Gastroesophageal sphincter (tissue), 3 donors: ENCODE data around the gene PCDHGA1.

Experiments used
- CTCF ChIP-seq, 4 experiments: fragments of 200-600 bp in 2 of 4; fragments of 450-650 bp in 2 of 4; sonication (generic) in 1 of 4; IDR thresholded peaks; one replicate each; pipeline ENCODE4 v1.5.1; 2017 to 2019; ENCODE audit warnings: antibody characterized with exemption in 4 of 4, mild to moderate bottlenecking in 2 of 4, moderate library complexity in 2 of 4
- POLR2A ChIP-seq, 2 donors: fragments of 450-650 bp; IDR thresholded peaks; one replicate each; pipeline ENCODE4 v1.6.1; 2017; ENCODE audit warnings: antibody characterized with exemption in 2 of 2, mild to moderate bottlenecking in 2 of 2, moderate library complexity in 1 of 2

DNA sequence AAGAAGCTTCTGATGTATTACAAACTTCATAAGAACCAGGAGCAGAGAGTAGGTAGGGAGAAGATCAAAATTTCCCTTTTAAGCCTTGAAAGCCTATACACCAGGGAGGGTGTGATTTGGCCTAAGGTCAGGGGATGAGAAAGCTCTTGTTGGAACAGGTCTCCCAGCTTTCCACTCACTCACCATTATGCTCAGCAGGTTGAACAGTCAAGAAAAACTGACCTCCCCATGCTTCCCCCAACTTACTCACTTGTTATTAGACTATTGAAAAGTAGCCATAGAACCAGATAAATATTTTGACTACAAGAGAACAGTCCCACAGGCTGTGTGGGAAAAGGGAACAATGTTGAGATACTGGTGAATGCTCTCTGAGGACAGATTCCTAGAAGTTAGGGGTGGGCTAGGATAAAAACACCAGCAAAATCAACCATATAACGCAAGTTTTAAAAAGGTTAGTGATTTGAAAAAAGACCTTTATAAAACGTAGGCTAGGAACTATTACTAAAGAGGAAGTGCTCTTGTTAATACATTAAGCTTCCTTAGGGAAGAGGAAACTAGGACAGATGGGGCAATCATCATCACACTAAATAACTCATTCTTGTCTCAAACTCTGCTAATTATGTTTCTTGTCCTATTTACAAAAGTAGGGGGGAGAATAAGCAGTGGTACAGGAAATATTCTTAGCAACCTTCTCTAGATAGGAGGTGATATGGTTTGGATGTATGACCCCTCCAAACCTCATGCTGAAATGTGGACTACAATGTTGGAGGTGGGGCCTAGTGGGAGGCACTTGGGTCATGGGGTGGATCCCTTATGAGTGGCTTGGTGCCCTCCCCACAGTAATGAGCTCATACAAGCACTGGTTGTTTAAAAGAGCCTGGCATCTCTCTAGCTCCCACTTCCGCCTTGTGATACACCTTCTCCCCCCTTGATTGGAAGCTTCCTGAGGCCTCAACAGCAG, 189.6 kb downstream of the PCDHGA1 start:
- TF ChIP-seq CTCF (IDR thresholded peaks at IDR 0.05) (no peak), POLR2A (IDR thresholded peaks at IDR 0.05) (no peak)
